Measurements from ENCODE around the gene VMO1.

GRCh38 chr17:4802228-4802627, 16.1 kb upstream of the VMO1 start, which contains the start of gene C17orf114:
- no peak for TF ChIP-seq CTCF (IDR thresholded peaks at IDR 0.05)
- no peak for TF ChIP-seq POLR2A (IDR thresholded peaks at IDR 0.05)
- no peak for TF ChIP-seq EP300 (IDR thresholded peaks at IDR 0.05)
- no peak for TF ChIP-seq POLR2AphosphoS5 (IDR thresholded peaks at IDR 0.05)
